A549 (cell line): ENCODE data around the gene BCL10. TPM values are rescaled to one million over a fixed set of nuclear protein-coding genes. Genes with fewer than 3 reads are reported as not detected.
A peak's percentile ranks its signal among the peaks of the same experiment; 100 is the strongest.

Experiments used
- ATAC-seq, 2 experiments: fragments of 200-7000 bp in 1 of 2; fragments of >200 bp in 1 of 2; cut with Nextera tagmentation in 1 of 2; cut with Tn5 transposase in 1 of 2; 3 replicates each; pipeline versions ENCODE4 v1.8.0 to v1.9.1; 2018 to 2020; ENCODE audit warnings: mild to moderate bottlenecking in 1 of 2, moderate library complexity in 1 of 2
- CTCF ChIA-PET: fragments of 300-600 bp; sonication (Branson Sonifier 250); formaldehyde crosslinking; extraction: SDS; loops from one replicate; lab custom pipeline; 2021; ENCODE audit warnings: antibody characterized with exemption, inconsistent platforms; lab: Yijun Ruan, JAX
- POLR2A ChIA-PET: fragments of 350-600 bp; formaldehyde crosslinking; extraction: SDS; loops from one replicate; lab custom pipeline; 2021; ENCODE audit warnings: antibody characterized with exemption, inconsistent platforms; lab: Yijun Ruan, JAX
- DNase-seq, 2 experiments: peaks; one replicate each; pipeline versions ENCODE4 v3.0.0 to v3.0.0-alpha.2; 2011 to 2016; ENCODE audit warnings: low read depth in 1 of 2, low spot score in 1 of 2
- FAIRE-seq: peaks from 2 replicates; lab custom pipeline; 2011; peaks lifted over from hg19 to GRCh38; lab: Jason Lieb, UNC
- H3K27ac ChIP-seq, 2 experiments: fragments of >200 bp; sonication (Bioruptor Twin); formaldehyde crosslinking; 3 replicates each; pipeline ENCODE4 v1.5.1; 2016 to 2017
- H3K4me1 ChIP-seq: fragments of >200 bp; sonication (Bioruptor Twin); formaldehyde crosslinking; 3 replicates; pipeline ENCODE4 v1.6.1; 2016
- H3K4me2 ChIP-seq: fragments of >200 bp; sonication (Bioruptor Twin); formaldehyde crosslinking; 3 replicates; pipeline ENCODE4 v1.6.1; 2016
- H3K4me3 ChIP-seq: fragments of >200 bp; sonication (Bioruptor Twin); formaldehyde crosslinking; 3 replicates; pipeline ENCODE4 v1.5.1; 2016
- H3K9me3 ChIP-seq: fragments of >200 bp; sonication (Bioruptor Twin); formaldehyde crosslinking; 3 replicates; pipeline ENCODE4 v1.6.1; 2016
- ATOH8 ChIP-seq: fragments of 250-450 bp; sonication (Bioruptor Pico); IDR thresholded peaks from 2 replicates; pipeline ENCODE4 v1.5.0; 2020; ENCODE audit warnings: low read depth, mild to moderate bottlenecking, moderate library complexity
- CEBPB ChIP-seq, 2 experiments: fragments of >200 bp in 1 of 2; sonication (Bioruptor Twin) in 1 of 2; formaldehyde crosslinking in 1 of 2; IDR thresholded peaks; 2 replicates each; pipeline ENCODE4 v1.6.1; 2012 to 2016
- E2F6 ChIP-seq: IDR thresholded peaks from 2 replicates; pipeline ENCODE4 v1.6.1; 2012; ENCODE audit warnings: low read depth, borderline replicate concordance
- EHMT2 ChIP-seq: fragments of 200-600 bp; sonication (generic); IDR thresholded peaks from 2 replicates; pipeline ENCODE4 v1.6.1; 2016; ENCODE audit warnings: antibody characterized with exemption, low read depth, mild to moderate bottlenecking, moderate library complexity
- ELK1 ChIP-seq: fragments of 150-350 bp; IDR thresholded peaks from 2 replicates; pipeline ENCODE4 v1.6.1; 2014; ENCODE audit warnings: low read depth, mild to moderate bottlenecking, low read length
- FOSB ChIP-seq: fragments of 250-450 bp; sonication (Bioruptor Pico); IDR thresholded peaks from 2 replicates; pipeline ENCODE4 v1.5.0; 2020; ENCODE audit warnings: mild to moderate bottlenecking, moderate library complexity
- FOSL2 ChIP-seq, 2 experiments: fragments of 450-650 bp in 1 of 2; fragments of >200 bp in 1 of 2; sonication (Bioruptor Twin) in 1 of 2; formaldehyde crosslinking; IDR thresholded peaks; 2 replicates each; pipeline versions ENCODE4 v1.5.0 to v1.6.1; 2016 to 2020; ENCODE audit warnings: mild to moderate bottlenecking in 1 of 2, moderate library complexity in 1 of 2
- FOXS1 ChIP-seq: fragments of 250-450 bp; sonication (Bioruptor Pico); IDR thresholded peaks from 2 replicates; pipeline ENCODE4 v1.5.0; 2020; ENCODE audit warnings: mild to moderate bottlenecking, moderate library complexity
- HES2 ChIP-seq: fragments of >200 bp; sonication (Bioruptor Twin); formaldehyde crosslinking; IDR thresholded peaks from 2 replicates; pipeline ENCODE4 v1.6.1; 2016
- HEYL ChIP-seq: fragments of 250-450 bp; sonication (Bioruptor Pico); IDR thresholded peaks from 2 replicates; pipeline ENCODE4 v1.8.0; 2021; ENCODE audit warnings: mild to moderate bottlenecking, moderate library complexity
- HOXB5 ChIP-seq: fragments of 250-450 bp; sonication (Bioruptor Pico); IDR thresholded peaks from 2 replicates; pipeline ENCODE4 v1.5.0; 2020; ENCODE audit warnings: mild to moderate bottlenecking, moderate library complexity
- JUN ChIP-seq, 2 experiments: fragments of >200 bp; sonication (Bioruptor Twin); formaldehyde crosslinking; IDR thresholded peaks; 2 replicates in 1 of 2; 3 replicates in 1 of 2; pipeline ENCODE4 v1.6.1; 2016 to 2017
- JUNB ChIP-seq: fragments of >200 bp; sonication (Bioruptor Twin); formaldehyde crosslinking; IDR thresholded peaks from 2 replicates; pipeline ENCODE4 v1.6.1; 2016
- MAFK ChIP-seq: fragments of 450-650 bp; IDR thresholded peaks from 2 replicates; pipeline ENCODE4 v1.6.1; 2014; ENCODE audit not compliant: partially characterized antibody
- MAZ ChIP-seq: fragments of 150-350 bp; IDR thresholded peaks from 2 replicates; pipeline ENCODE4 v1.6.1; 2014; ENCODE audit warnings: antibody characterized with exemption, low read depth, low read length, borderline replicate concordance
- MYC ChIP-seq: IDR thresholded peaks from 2 replicates; pipeline ENCODE4 v1.6.1; 2012; ENCODE audit warnings: mild to moderate bottlenecking, inconsistent platforms, low read length, improper control_type of control experiment, borderline replicate concordance
- PBX3 ChIP-seq: IDR thresholded peaks from 2 replicates; pipeline ENCODE4 v1.6.1; 2012
- PHF8 ChIP-seq: fragments of 200-600 bp; sonication (generic); IDR thresholded peaks from 2 replicates; pipeline ENCODE4 v1.6.1; 2016; ENCODE audit warnings: low read depth, mild to moderate bottlenecking, antibody characterized with exemption, moderate library complexity, borderline replicate concordance
- POLR2A ChIP-seq: IDR thresholded peaks from 2 replicates; pipeline ENCODE4 v1.6.1; 2012; ENCODE audit warnings: mild to moderate bottlenecking, low read length
- REST ChIP-seq: fragments of 200-600 bp; sonication (generic); IDR thresholded peaks from 2 replicates; pipeline ENCODE4 v1.6.1; 2016; ENCODE audit warnings: antibody characterized with exemption, mild to moderate bottlenecking, moderate library complexity
- SMC3 ChIP-seq: fragments of >200 bp; sonication (Bioruptor Twin); formaldehyde crosslinking; IDR thresholded peaks from 3 replicates; pipeline ENCODE4 v1.6.1; 2018; ENCODE audit warnings: inconsistent platforms
- SREBF2 ChIP-seq: fragments of 450-650 bp; IDR thresholded peaks from 2 replicates; pipeline ENCODE4 v1.6.1; 2014; ENCODE audit warnings: mild to moderate bottlenecking, moderate library complexity
- TFCP2L1 ChIP-seq: fragments of 250-450 bp; sonication (Bioruptor Pico); IDR thresholded peaks from 2 replicates; pipeline ENCODE4 v1.5.0; 2021; ENCODE audit warnings: mild to moderate bottlenecking
- TP53 ChIP-seq: fragments of 250-450 bp; sonication (Bioruptor Pico); IDR thresholded peaks from 2 replicates; pipeline ENCODE4 v1.5.0; 2021; ENCODE audit warnings: mild to moderate bottlenecking, moderate library complexity
- ZFP36 ChIP-seq: fragments of 450-650 bp; IDR thresholded peaks from 2 replicates; pipeline ENCODE4 v1.6.1; 2014; ENCODE audit warnings: borderline replicate concordance; ENCODE audit not compliant: partially characterized antibody
- ZSCAN20 ChIP-seq: fragments of 250-450 bp; sonication (Bioruptor Pico); IDR thresholded peaks from 2 replicates; pipeline ENCODE4 v1.8.0; 2022; ENCODE audit warnings: mild to moderate bottlenecking, moderate library complexity
- WGBS: methylation state at CpG from one replicate; pipeline ENCODE4 v1.1.6; 2017; ENCODE audit errors: missing lambda C conversion rate; 5-methylcytosine and 5-hydroxymethylcytosine counted together
- polyA plus RNA-seq, 4 experiments: library from polyadenylated mRNA; depleted of rRNA in 3 of 4; stranded (reverse); fragments of >200 nt; fragmentation: RNase III in 1 of 4; extraction: RNeasy Plus Mini Kit Qiagen cat#74134 plus additional on column Dnase treatment in 1 of 4; gene quantifications; 2 replicates in 3 of 4; 3 replicates in 1 of 4; pipeline ENCODE4 v1.2.3, GENCODE V29; 2011 to 2017

The BCL10 gene
- polyA plus RNA-seq, 2 of the 4 experiments (the other 2 are of a cell fraction) = 8.9 to 15.5 TPM

- peak overlapping the region; percentile 69; the same call in 1 of the 3 replicates for H3K4me2 ChIP-seq
- H3K9me3 ChIP-seq = no peaks in the 10 kb centered on the region
- H3K4me3 ChIP-seq = no peak overlapping the region
- POLR2A ChIA-PET = no interaction called here
- FAIRE-seq = no peak
- DNase-seq = no peak
- ATAC-seq = no peak
- 86% methylated on average over 3 of the region's 3 CpGs for whole genome bisulfite sequencing
- no peak for TF ChIP-seq FOXS1 (CRISPR knock-in tag)
- TF ChIP-seq E2F6 = no peak
- TF ChIP-seq JUN (IDR thresholded peaks at IDR 0.05) = no peak
- TF ChIP-seq PBX3 = no peak
- TF ChIP-seq TP53 = no peak
- no peak for TF ChIP-seq ZSCAN20 (CRISPR knock-in tag)
- no peak for TF ChIP-seq ATOH8 (CRISPR knock-in tag)
- no peak for TF ChIP-seq SMC3
- CTCF ChIA-PET = interaction anchor here (2.7 kb wide), 1 partner anchor 11 kb away, joined by 11 read pairs; no protein-coding TSS in a partner anchor
- H3K4me1 ChIP-seq = peaks cover 69% of the 10 kb centered on the region
- H3K27ac ChIP-seq = peak overlapping the region in 1 of 2 experiments; percentile 88; a peak in 3 of 6 replicates
These were observed 43.1 kb upstream of the BCL10 start for GRCh38 chr1:85319491-85319890.

GRCh38 chr1:85318217-85318616 lies 41.8 kb upstream of the BCL10 start:
- ChIA-PET CTCF (interaction anchor here (3.0 kb wide), 1 partner anchor 10 kb away, joined by 18 read pairs; no protein-coding TSS in a partner anchor), POLR2A (no interaction called here)
- H3K4me1 ChIP-seq = peaks cover 76% of the 10 kb centered on the region

GRCh38 chr1:85317560-85317959 lies 41.1 kb upstream of the BCL10 start:
- H3K4me3 ChIP-seq = no peak overlapping the region
- FAIRE-seq (no peak), ATAC-seq (no peak), DNase-seq (no peak)
- peaks cover 69% of the 10 kb centered on the region for H3K4me1 ChIP-seq
- H3K27ac ChIP-seq = no peak overlapping the region; a peak in 1 of 6 replicates
- CTCF ChIA-PET = interaction anchor here (1.4 to 3.0 kb wide), 2 partner anchors 9 to 259 kb away, joined by 3 to 18 read pairs; no protein-coding TSS in a partner anchor
- POLR2A ChIA-PET = no interaction called here
- TF ChIP-seq POLR2A (no peak), TFCP2L1 (CRISPR knock-in tag) (no peak), ZFP36 (no peak), SMC3 (no peak), REST (no peak), MAZ (no peak), PHF8 (no peak), FOSB (CRISPR knock-in tag) (no peak)
- no peaks in the 10 kb centered on the region for H3K9me3 ChIP-seq
- WGBS = 89% methylated on average over 5 of the region's 5 CpGs
- no peak overlapping the region for H3K4me2 ChIP-seq

More at GRCh38 chr1:85318217-85318616, 41.8 kb upstream of the BCL10 start:
- H3K4me3 ChIP-seq = no peak overlapping the region
- ATAC-seq = no peak
- H3K27ac ChIP-seq = no peak overlapping the region
- TF ChIP-seq HOXB5 = no peak
- TF ChIP-seq SREBF2 = no peak
- TF ChIP-seq EHMT2 = no peak
- no peak for TF ChIP-seq ELK1
- TF ChIP-seq FOXS1 (CRISPR knock-in tag) = no peak
- no peak for TF ChIP-seq MAFK
- TF ChIP-seq HES2 = no peak
- no peak for TF ChIP-seq FOSL2 (IDR thresholded peaks at IDR 0.05)
- no peak for TF ChIP-seq FOSL2 (CRISPR knock-in tag; IDR thresholded peaks at IDR 0.05)
- TF ChIP-seq MYC = no peak
- TF ChIP-seq JUNB = no peak
- TF ChIP-seq JUN (IDR thresholded peaks at IDR 0.05) = no peak
- TF ChIP-seq CEBPB (IDR thresholded peaks at IDR 0.05) = no peak
- TF ChIP-seq HEYL = no peak
- no peak for TF ChIP-seq PHF8
- TF ChIP-seq, all 56 proteins: peak for 0
- WGBS = 86% methylated on average over 1 of the region's 1 CpG
- Histone ChIP-seq H3K9me3 (no peaks in the 10 kb centered on the region), H3K4me2 (0 out of 3 replicates have a peak overlapping the region, but pooled peaks have one; percentile 12)
- no peak for DNase-seq
- FAIRE-seq = no peak
